Liver (tissue), 9 donors: ENCODE measurements around the gene WIZ. TPM values are rescaled to one million over a fixed set of nuclear protein-coding genes. Genes with fewer than 3 reads are reported as not detected.

Experiments
- DNase-seq: peaks from one replicate; pipeline ENCODE4 v3.0.0-alpha.2; 2017; ENCODE audit warnings: low spot score
- H3K27ac ChIP-seq, 2 donors: one replicate each; pipeline ENCODE4 v1.7.0; 2013; ENCODE audit warnings: inconsistent platforms in 2 of 2, low read length in 2 of 2, control low read depth in 1 of 2, low read depth in 1 of 2, mild to moderate bottlenecking in 1 of 2
- H3K27me3 ChIP-seq, 4 donors: one replicate each; pipeline versions ENCODE4 v1.6.1 to v1.7.0; 2013; ENCODE audit warnings: low read length in 3 of 4, inconsistent platforms in 1 of 4, mild to moderate bottlenecking in 1 of 4, moderate library complexity in 1 of 4; ENCODE audit not compliant: control insufficient read depth in 4 of 4, insufficient read depth in 4 of 4
- H3K36me3 ChIP-seq, 4 donors: one replicate each; pipeline versions ENCODE4 v1.6.1 to v1.7.0; 2013; ENCODE audit warnings: low read length in 3 of 4, mild to moderate bottlenecking in 3 of 4, low read depth in 1 of 4, moderate library complexity in 1 of 4; ENCODE audit not compliant: control insufficient read depth in 4 of 4, insufficient read depth in 3 of 4
- H3K4me1 ChIP-seq, 4 donors: one replicate each; pipeline versions ENCODE4 v1.6.1 to v1.7.0; 2013; ENCODE audit warnings: low read length in 3 of 4, mild to moderate bottlenecking in 3 of 4, moderate library complexity in 1 of 4; ENCODE audit not compliant: control insufficient read depth in 4 of 4, insufficient read depth in 4 of 4
- H3K4me3 ChIP-seq, 3 donors: one replicate each; pipeline versions ENCODE4 v1.6.1 to v1.7.0; 2013; ENCODE audit warnings: low read length in 3 of 3, control low read depth in 1 of 3, low read depth in 1 of 3, mild to moderate bottlenecking in 1 of 3
- H3K9ac ChIP-seq, 2 donors: one replicate each; pipeline ENCODE4 v1.7.0; 2013; ENCODE audit warnings: low read length in 2 of 2, mild to moderate bottlenecking in 2 of 2, moderate library complexity in 2 of 2, control low read depth in 1 of 2, low read depth in 1 of 2
- H3K9me3 ChIP-seq, 4 donors: one replicate each; pipeline versions ENCODE4 v1.6.1 to v1.7.0; 2013; ENCODE audit warnings: low read length in 3 of 4; ENCODE audit not compliant: control insufficient read depth in 4 of 4
- EGR1 ChIP-seq, 2 donors: IDR thresholded peaks; 2 replicates each; pipeline ENCODE4 v1.6.1; 2016 to 2018; ENCODE audit warnings: antibody characterized with exemption in 2 of 2, low read depth in 2 of 2
- FOXA2 ChIP-seq: IDR thresholded peaks from 2 replicates; pipeline ENCODE4 v1.6.1; 2016; ENCODE audit warnings: antibody characterized with exemption
- GABPA ChIP-seq, 2 donors: IDR thresholded peaks in 1 of 2; conservative IDR thresholded peaks in 1 of 2; 2 replicates each; pipeline ENCODE4 v1.6.1; 2016; ENCODE audit warnings: antibody characterized with exemption in 2 of 2, mild to moderate bottlenecking in 1 of 2, moderate library complexity in 1 of 2
- HNF4A ChIP-seq, 2 donors: conservative IDR thresholded peaks; 2 replicates each; pipeline ENCODE4 v1.6.1; 2016; ENCODE audit warnings: antibody characterized with exemption in 2 of 2, mild to moderate bottlenecking in 2 of 2
- HNF4G ChIP-seq: IDR thresholded peaks from 2 replicates; pipeline ENCODE4 v1.6.1; 2016; ENCODE audit warnings: antibody characterized with exemption
- NR2F2 ChIP-seq: IDR thresholded peaks from 2 replicates; pipeline ENCODE4 v1.6.1; 2016; ENCODE audit warnings: antibody characterized with exemption
- RAD21 ChIP-seq, 2 donors: IDR thresholded peaks; 2 replicates each; pipeline ENCODE4 v1.6.1; 2016; ENCODE audit warnings: antibody characterized with exemption in 2 of 2, mild to moderate bottlenecking in 2 of 2
- RXRA ChIP-seq, 2 donors: IDR thresholded peaks; 2 replicates each; pipeline ENCODE4 v1.6.1; 2017 to 2018; ENCODE audit warnings: antibody characterized with exemption in 2 of 2, mild to moderate bottlenecking in 1 of 2
- SP1 ChIP-seq: IDR thresholded peaks from 2 replicates; pipeline ENCODE4 v1.6.1; 2018; ENCODE audit warnings: antibody characterized with exemption, mild to moderate bottlenecking
- TAF1 ChIP-seq: conservative IDR thresholded peaks from 2 replicates; pipeline ENCODE4 v1.6.1; 2016; ENCODE audit warnings: antibody characterized with exemption, mild to moderate bottlenecking
- YY1 ChIP-seq: IDR thresholded peaks from 2 replicates; pipeline ENCODE4 v1.6.1; 2016; ENCODE audit warnings: antibody characterized with exemption, mild to moderate bottlenecking
- WGBS: extraction: QIAGEN DNeasy Blood & Tissue Kit; methylation state at CpG from one replicate; pipeline ENCODE4 v1.1.7; 2013; 5-methylcytosine and 5-hydroxymethylcytosine counted together
- polyA plus RNA-seq, 2 donors: library from polyadenylated mRNA; stranded (reverse) in 1 of 2; unstranded in 1 of 2; fragments of 200-250 nt in 1 of 2; fragments of >200 nt in 1 of 2; fragmentation: Nextera tagmentation in 1 of 2; extraction: Ambion mirVana in 1 of 2; gene quantifications; one replicate each; pipeline versions ENCODE4 v1.2.1 to v1.2.3, GENCODE V29; 2013 to 2015
- total RNA-seq, 2 donors: library from RNA; depleted of rRNA; stranded (reverse); fragments of >200 nt; gene quantifications; one replicate each; pipeline ENCODE4 v1.2.3, GENCODE V29; 2014
- TF ChIP-seq, protein P1 (sequence below): IDR thresholded peaks from 2 replicates; pipeline ENCODE4 v1.6.1; 2016; ENCODE audit warnings: antibody characterized with exemption, mild to moderate bottlenecking
- TF ChIP-seq, protein P2 (sequence below): IDR thresholded peaks from 2 replicates; pipeline ENCODE4 v1.6.1; 2016; ENCODE audit warnings: antibody characterized with exemption
- TF ChIP-seq, protein P3 (sequence below): IDR thresholded peaks from 2 replicates; pipeline ENCODE4 v1.6.1; 2016; ENCODE audit warnings: antibody characterized with exemption
- TF ChIP-seq, protein P4 (sequence below): IDR thresholded peaks from 2 replicates; pipeline ENCODE4 v1.6.1; 2016; ENCODE audit warnings: antibody characterized with exemption
- TF ChIP-seq, protein P5 (sequence below): fragments of 150-350 bp; IDR thresholded peaks from 2 replicates; pipeline ENCODE4 v1.5.1; 2017; ENCODE audit warnings: improper control_type of control experiment, low read depth, low read length; ENCODE audit not compliant: missing input control
- donor health status: healthy.
- donor health status: healthy.
- donor health status: healthy.
- donor health status: healthy.
- donor health status: healthy.

Gene WIZ
- total and polyA plus RNA-seq, 4 donors: 3.8 to 12.7 (median 8.6) TPM

DNA sequence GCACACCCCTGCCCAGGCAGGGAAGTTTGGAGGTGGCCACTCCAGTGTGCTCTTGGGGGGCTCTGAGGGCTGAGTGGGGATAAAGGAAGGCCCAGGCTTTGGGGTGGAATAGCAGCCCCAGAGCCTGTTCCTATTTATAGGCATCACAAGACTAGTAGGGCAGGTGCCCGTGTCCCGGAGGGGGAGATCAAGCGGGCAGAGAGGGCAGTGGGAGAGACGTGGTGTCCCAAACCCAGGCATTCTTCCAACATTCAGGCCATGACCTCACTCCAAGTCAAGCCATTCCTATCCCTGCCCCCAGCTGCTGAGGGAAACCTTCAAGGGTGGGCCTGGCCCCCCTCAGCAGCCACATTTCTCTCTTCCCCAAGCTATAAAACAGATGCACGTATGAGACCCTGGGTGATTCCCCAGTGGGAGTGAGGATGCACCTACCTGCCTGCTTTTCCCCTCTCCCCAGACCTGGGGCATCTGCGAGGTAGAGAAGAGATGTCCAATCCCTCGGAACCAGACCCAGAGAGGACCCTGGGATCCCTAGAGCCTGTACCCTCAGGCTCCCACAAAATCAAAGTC, 3.9 kb downstream of the WIZ start (continued):
- TF ChIP-seq, protein P1, sequence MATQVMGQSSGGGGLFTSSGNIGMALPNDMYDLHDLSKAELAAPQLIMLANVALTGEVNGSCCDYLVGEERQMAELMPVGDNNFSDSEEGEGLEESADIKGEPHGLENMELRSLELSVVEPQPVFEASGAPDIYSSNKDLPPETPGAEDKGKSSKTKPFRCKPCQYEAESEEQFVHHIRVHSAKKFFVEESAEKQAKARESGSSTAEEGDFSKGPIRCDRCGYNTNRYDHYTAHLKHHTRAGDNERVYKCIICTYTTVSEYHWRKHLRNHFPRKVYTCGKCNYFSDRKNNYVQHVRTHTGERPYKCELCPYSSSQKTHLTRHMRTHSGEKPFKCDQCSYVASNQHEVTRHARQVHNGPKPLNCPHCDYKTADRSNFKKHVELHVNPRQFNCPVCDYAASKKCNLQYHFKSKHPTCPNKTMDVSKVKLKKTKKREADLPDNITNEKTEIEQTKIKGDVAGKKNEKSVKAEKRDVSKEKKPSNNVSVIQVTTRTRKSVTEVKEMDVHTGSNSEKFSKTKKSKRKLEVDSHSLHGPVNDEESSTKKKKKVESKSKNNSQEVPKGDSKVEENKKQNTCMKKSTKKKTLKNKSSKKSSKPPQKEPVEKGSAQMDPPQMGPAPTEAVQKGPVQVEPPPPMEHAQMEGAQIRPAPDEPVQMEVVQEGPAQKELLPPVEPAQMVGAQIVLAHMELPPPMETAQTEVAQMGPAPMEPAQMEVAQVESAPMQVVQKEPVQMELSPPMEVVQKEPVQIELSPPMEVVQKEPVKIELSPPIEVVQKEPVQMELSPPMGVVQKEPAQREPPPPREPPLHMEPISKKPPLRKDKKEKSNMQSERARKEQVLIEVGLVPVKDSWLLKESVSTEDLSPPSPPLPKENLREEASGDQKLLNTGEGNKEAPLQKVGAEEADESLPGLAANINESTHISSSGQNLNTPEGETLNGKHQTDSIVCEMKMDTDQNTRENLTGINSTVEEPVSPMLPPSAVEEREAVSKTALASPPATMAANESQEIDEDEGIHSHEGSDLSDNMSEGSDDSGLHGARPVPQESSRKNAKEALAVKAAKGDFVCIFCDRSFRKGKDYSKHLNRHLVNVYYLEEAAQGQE: no peak
- no peak for TF ChIP-seq NR2F2

DNA sequence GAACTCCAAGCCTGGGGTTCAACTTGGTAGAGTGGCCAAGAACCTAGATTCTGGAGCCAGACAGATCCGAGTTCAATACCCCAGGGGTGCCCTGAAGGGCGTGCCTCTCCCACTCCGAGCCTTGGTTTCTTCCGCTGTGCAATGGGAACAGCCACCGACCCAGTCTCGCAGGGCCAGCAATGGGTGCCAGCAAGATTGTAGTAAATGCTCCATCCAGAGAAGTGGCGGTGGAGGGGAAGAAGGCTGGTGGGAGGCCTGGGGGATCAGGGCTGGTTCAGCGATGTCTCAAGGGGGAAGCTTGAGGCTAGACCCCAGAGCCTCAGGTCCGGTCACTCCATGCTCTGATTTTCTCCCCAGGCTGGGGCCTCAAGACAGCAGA, 4.5 kb downstream of the WIZ start:
- H3K27ac ChIP-seq: no peak overlapping the region
- no peaks in the 10 kb centered on the region for H3K9me3 ChIP-seq
- H3K4me1 ChIP-seq: peaks cover 6 to 40% (median 35%) of the 10 kb centered on the region in 4 donors
- H3K27me3 ChIP-seq: no peaks in the 10 kb centered on the region
- no peak for DNase-seq
- WGBS: 93% methylated on average over 9 of the region's 9 CpGs
- no peak overlapping the region for H3K4me3 ChIP-seq
- no peaks in the 10 kb centered on the region for H3K36me3 ChIP-seq
- no peak overlapping the region for H3K9ac ChIP-seq
- TF ChIP-seq HNF4G (no peak), RXRA (IDR thresholded peaks at IDR 0.05) (no peak), SP1 (no peak), FOXA2 (no peak), TAF1 (no peak), EGR1 (IDR thresholded peaks at IDR 0.05; ENCODE audit: low read depth in 2 of 2) (no peak), HNF4A (conservative IDR thresholded peaks at IDR 0.05) (no peak), GABPA (IDR thresholded peaks at IDR 0.05 in 1 of 2, conservative IDR thresholded peaks at IDR 0.05 in 1 of 2) (no peak), YY1 (no peak), NR2F2 (no peak), RAD21 (IDR thresholded peaks at IDR 0.05) (no peak)
- TF ChIP-seq, protein P2, sequence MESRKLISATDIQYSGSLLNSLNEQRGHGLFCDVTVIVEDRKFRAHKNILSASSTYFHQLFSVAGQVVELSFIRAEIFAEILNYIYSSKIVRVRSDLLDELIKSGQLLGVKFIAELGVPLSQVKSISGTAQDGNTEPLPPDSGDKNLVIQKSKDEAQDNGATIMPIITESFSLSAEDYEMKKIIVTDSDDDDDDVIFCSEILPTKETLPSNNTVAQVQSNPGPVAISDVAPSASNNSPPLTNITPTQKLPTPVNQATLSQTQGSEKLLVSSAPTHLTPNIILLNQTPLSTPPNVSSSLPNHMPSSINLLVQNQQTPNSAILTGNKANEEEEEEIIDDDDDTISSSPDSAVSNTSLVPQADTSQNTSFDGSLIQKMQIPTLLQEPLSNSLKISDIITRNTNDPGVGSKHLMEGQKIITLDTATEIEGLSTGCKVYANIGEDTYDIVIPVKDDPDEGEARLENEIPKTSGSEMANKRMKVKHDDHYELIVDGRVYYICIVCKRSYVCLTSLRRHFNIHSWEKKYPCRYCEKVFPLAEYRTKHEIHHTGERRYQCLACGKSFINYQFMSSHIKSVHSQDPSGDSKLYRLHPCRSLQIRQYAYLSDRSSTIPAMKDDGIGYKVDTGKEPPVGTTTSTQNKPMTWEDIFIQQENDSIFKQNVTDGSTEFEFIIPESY: no peak
- TF ChIP-seq, protein P3, sequence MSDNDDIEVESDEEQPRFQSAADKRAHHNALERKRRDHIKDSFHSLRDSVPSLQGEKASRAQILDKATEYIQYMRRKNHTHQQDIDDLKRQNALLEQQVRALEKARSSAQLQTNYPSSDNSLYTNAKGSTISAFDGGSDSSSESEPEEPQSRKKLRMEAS: no peak
- TF ChIP-seq, protein P4, sequence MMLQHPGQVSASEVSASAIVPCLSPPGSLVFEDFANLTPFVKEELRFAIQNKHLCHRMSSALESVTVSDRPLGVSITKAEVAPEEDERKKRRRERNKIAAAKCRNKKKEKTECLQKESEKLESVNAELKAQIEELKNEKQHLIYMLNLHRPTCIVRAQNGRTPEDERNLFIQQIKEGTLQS: no peak
- TF ChIP-seq, protein P5, sequence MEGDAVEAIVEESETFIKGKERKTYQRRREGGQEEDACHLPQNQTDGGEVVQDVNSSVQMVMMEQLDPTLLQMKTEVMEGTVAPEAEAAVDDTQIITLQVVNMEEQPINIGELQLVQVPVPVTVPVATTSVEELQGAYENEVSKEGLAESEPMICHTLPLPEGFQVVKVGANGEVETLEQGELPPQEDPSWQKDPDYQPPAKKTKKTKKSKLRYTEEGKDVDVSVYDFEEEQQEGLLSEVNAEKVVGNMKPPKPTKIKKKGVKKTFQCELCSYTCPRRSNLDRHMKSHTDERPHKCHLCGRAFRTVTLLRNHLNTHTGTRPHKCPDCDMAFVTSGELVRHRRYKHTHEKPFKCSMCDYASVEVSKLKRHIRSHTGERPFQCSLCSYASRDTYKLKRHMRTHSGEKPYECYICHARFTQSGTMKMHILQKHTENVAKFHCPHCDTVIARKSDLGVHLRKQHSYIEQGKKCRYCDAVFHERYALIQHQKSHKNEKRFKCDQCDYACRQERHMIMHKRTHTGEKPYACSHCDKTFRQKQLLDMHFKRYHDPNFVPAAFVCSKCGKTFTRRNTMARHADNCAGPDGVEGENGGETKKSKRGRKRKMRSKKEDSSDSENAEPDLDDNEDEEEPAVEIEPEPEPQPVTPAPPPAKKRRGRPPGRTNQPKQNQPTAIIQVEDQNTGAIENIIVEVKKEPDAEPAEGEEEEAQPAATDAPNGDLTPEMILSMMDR: no peak
- TF ChIP-seq, protein P1: no peak
